KOPT-K1 (cell line): Measurements from ENCODE around the gene PDLIM4.

ENCODE experiments used
- H3K27ac ChIP-seq: fragments of 200-600 bp; sonication (generic); 2 replicates; pipeline ENCODE4 v1.5.1; 2016; ENCODE audit warnings: antibody characterized with exemption, mild to moderate bottlenecking, low read depth, low read length; ENCODE audit not compliant: poor library complexity, severe bottlenecking
- H3K36me3 ChIP-seq: fragments of 200-600 bp; sonication (generic); 2 replicates; pipeline ENCODE4 v1.5.1; 2017; ENCODE audit warnings: antibody characterized with exemption, mild to moderate bottlenecking, low read length, moderate library complexity; ENCODE audit not compliant: insufficient read depth
- H3K9me3 ChIP-seq: fragments of 200-600 bp; sonication (generic); 2 replicates; pipeline ENCODE4 v1.5.1; 2017; ENCODE audit warnings: antibody characterized with exemption, low read length, mild to moderate bottlenecking; ENCODE audit not compliant: insufficient read depth, poor library complexity, severe bottlenecking

The PDLIM4 gene

DNA sequence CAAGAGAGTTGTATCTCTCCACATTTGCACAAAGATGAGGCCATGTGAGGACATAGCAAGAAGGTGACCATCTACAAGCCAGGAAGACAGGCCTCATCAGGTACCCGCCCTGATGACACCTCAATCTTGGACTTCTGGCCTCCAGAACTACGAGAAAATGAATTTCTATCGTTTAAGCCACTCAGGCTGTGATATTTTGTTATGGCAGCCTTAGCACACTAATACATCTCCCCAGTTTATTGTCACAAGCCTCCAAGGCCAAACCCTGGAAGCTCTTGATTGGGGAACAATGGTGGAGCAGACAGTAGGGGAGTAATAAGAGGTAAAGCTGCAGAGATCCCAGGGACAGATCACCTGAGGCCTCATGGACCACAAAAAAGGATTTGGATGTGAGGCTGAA is 22.2 kb upstream of the PDLIM4 start:
- Histone ChIP-seq H3K27ac (no peak overlapping the region), H3K9me3 (no peaks in the 10 kb centered on the region), H3K36me3 (no peaks in the 10 kb centered on the region)

DNA sequence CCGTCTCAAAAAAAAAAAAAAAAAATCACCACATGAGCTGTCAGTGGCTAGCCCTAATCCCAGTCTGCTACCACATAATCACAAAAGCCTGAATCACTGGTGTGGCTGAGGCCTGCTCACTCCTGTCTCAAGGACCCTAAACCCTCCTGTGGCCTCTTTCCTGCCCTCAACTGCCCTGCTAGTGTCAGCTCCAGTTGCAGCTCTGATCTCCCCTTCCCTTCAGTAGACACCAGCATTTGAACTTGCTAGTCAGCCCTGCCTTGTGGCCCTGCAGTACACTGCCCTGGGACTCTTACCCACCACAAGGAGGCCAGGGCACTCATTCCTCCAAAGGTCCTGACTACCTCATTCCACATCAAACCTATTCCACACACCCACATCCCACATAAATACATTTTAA is 20.4 kb upstream of the PDLIM4 start:
- no peaks in the 10 kb centered on the region for H3K36me3 ChIP-seq
- no peak overlapping the region for H3K27ac ChIP-seq
- H3K9me3 ChIP-seq, result no peaks in the 10 kb centered on the region

DNA sequence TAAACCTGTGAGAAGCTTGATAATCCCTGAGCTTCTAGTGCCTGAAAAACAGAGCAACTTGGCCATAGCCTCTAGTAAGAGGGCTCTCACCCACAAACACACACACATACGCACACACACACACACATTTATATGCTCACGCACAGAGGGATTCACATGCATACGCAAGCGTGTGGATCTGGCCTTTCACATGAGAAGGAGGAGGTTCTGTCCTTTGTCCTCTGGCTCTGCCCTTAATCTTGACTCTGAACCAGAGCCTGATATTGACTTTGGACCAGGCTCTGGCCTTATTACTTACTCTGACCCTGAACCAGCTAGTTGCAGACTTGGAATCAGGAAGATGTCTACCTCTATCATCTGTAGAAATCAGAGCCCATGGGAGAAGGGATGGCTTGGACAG is 19.8 kb upstream of the PDLIM4 start:
- H3K9me3 ChIP-seq, result no peaks in the 10 kb centered on the region
- no peaks in the 10 kb centered on the region for H3K36me3 ChIP-seq
- H3K27ac ChIP-seq, result no peak overlapping the region

DNA sequence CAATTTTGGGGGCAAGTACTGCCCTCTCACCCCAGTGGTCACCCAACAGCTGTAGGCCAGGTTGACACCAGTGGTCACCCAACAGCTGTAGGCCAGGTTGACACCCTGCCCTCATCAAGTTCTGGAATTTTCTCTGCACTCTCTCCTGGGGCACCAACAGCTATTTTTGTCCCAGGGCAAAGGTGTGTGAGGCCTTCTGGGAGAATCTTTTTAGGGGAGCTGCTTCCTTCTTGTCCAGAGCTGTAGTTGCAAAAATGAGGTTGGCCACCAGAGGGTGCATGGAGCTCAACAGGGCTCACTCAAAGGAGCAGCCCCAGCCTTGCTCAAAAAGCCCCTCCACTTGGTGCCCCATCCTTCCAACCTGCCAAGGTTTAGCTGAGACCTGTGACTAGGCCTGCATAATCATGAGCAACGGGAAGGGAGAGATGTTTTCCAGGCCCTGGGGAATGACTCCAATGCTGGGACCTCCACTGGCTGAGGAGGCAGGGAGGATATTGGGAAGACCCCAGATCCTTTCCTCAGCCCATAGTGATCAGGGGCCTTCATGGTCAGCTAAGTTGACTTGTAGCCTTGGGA is 19.2 kb upstream of the PDLIM4 start:
- H3K36me3 ChIP-seq, result no peaks in the 10 kb centered on the region
- H3K27ac ChIP-seq, result no peak overlapping the region
- H3K9me3 ChIP-seq, result no peaks in the 10 kb centered on the region

DNA sequence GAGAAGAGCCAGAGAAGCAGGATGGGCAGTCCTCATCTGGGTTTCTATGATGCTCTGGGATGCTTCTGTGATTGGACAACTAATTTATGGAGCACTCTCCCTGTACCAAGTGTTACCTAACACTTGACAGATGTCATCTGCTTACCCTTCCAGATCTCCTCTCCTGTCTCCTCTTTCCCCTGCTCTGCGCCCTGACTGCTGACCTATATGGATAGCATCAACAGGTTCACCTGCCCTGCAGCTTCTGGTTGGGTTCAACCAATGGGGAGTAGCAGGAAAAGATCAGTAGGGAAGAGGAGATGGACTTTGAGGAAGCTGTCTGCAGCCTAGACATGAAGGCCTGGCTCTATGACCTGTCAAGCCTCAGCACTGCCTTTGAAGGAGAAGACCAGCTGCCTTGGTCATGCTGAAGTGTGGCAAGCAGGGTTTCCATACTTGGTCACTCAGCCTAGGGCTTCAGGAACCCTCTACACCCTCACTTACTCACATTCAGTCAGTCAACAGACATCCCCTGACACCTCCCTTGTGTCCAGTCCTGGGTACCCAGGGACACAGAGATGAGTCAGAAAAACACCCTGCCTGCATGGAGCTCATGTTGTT is 18.5 kb upstream of the PDLIM4 start:
- Histone ChIP-seq H3K9me3 (peaks cover 6% of the 10 kb centered on the region), H3K27ac (no peak overlapping the region), H3K36me3 (no peaks in the 10 kb centered on the region)

DNA sequence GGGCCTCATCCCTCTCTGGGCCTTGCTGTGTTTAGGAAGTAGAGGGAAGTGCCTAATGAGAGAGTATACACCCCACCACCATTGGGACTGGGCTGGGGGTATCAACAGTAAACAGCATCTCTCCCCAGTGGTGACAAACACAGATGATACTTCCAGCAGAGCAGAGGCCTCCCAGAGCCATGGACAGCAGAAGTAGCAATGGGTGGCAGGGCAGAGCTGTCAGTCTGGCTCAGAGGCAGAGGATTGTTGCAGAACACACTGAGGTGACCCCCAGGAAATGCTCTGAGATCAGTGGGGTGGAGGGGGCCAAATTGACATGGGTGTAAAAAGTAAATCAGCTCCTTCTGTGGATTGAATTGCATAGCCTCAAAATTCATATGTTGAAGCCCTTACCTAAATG is 17.7 kb upstream of the PDLIM4 start:
- peaks cover 14% of the 10 kb centered on the region for H3K9me3 ChIP-seq
- no peaks in the 10 kb centered on the region for H3K36me3 ChIP-seq
- H3K27ac ChIP-seq, result no peak overlapping the region

GRCh38 chr5:132243366-132243977 is 14.0 kb upstream of the PDLIM4 start:
- H3K9me3 ChIP-seq, result peaks cover 27% of the 10 kb centered on the region
- no peak overlapping the region for H3K27ac ChIP-seq
- no peaks in the 10 kb centered on the region for H3K36me3 ChIP-seq

DNA sequence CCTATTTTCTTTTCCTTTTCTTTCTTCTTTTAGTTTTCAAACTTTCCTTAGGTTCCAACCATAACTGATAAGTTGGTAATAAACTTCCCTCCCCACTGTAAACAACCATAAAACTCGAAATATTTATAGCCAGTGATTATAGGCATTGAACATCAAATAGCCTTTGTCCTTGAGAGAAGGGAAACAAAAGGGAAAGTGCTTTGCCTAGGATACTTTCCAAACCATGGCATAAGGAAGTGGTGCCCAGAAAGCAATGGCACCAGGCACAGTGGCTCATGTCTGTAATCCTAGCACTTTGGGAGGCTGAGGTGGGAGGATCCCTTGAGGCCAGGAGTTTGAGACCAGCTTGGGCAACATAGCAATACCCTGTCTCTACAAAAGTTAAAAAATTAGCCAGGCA is 11.9 kb upstream of the PDLIM4 start:
- H3K36me3 ChIP-seq, result no peaks in the 10 kb centered on the region
- H3K9me3 ChIP-seq, result peaks cover 27% of the 10 kb centered on the region
- no peak overlapping the region for H3K27ac ChIP-seq

- Histone ChIP-seq H3K36me3 (no peaks in the 10 kb centered on the region), H3K9me3 (peaks cover 27% of the 10 kb centered on the region), H3K27ac (no peak overlapping the region)
These were observed 10.7 kb upstream of the PDLIM4 start for GRCh38 chr5:132246806-132247205.

GRCh38 chr5:132250547-132250946 is 6.9 kb upstream of the PDLIM4 start:
- H3K36me3 ChIP-seq, result no peaks in the 10 kb centered on the region
- H3K27ac ChIP-seq, result no peak overlapping the region
- peaks cover 13% of the 10 kb centered on the region for H3K9me3 ChIP-seq

GRCh38 chr5:132251220-132251725 is 6.2 kb upstream of the PDLIM4 start:
- H3K36me3 ChIP-seq, result no peaks in the 10 kb centered on the region
- peaks cover 8% of the 10 kb centered on the region for H3K9me3 ChIP-seq
- no peak overlapping the region for H3K27ac ChIP-seq

DNA sequence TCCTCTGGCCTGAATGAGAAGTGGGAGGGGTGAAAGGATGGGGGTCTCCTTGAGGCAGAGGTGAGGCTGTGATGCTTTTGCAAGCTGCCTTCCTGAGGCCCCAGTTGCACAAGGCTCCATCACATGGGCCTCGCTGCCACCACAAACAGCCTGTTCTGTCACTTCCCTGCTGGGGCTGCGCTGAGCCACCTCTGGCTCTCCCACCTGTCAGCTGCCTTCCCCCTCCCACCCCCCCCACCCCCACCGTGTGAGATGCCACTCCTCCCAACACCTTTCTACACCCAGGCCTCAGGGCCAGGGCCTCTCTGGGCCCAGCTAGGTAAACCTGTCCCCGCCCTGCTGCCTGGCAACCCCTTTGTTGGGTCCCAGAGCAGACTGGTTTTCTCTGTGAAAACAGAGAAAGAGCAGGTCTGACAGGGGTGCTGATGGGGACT is 4.5 kb upstream of the PDLIM4 start:
- H3K9me3 ChIP-seq, result no peaks in the 10 kb centered on the region
- H3K36me3 ChIP-seq, result no peaks in the 10 kb centered on the region
- no peak overlapping the region for H3K27ac ChIP-seq

GRCh38 chr5:132253452-132254320 is 3.8 kb upstream of the PDLIM4 start:
- Histone ChIP-seq H3K27ac (no peak overlapping the region), H3K36me3 (no peaks in the 10 kb centered on the region), H3K9me3 (no peaks in the 10 kb centered on the region)

- no peak overlapping the region for H3K27ac ChIP-seq
- H3K36me3 ChIP-seq, result no peaks in the 10 kb centered on the region
These were observed 3.0 kb upstream of the PDLIM4 start for GRCh38 chr5:132254321-132254977.

More at GRCh38 chr5:132254321-132254977, 3.0 kb upstream of the PDLIM4 start:
- H3K9me3 ChIP-seq, result no peaks in the 10 kb centered on the region
